HK-2 (cell line): ENCODE results near the gene DPP10.
"Not testable (repeated sequence)": the region's sequence is repeated elsewhere in the genome, so short reads cannot be mapped to it uniquely, and the experiment has no call there.

Source experiments
- DNase-seq: peaks from one replicate; pipeline ENCODE4 v3.0.0-alpha.2; 2018; ENCODE audit not compliant: unreplicated experiment

Gene DPP10

GRCh38 chr2:114442510-114442909 is at the start of gene DPP10:
DPP10 (plus strand) TSS chr2:114442641.
- peak; percentile 28 for DNase-seq

- DNase-seq, result no peak
Measured at GRCh38 chr2:114400890-114401289, 41.6 kb upstream of the DPP10 start.

GRCh38 chr2:114405247-114406116 is 37.0 kb upstream of the DPP10 start:
- DNase-seq, result no peak

- no peak for DNase-seq
Measured at GRCh38 chr2:114406347-114406746, 36.1 kb upstream of the DPP10 start.

- DNase-seq, result not testable (repeated sequence)
Measured at GRCh38 chr2:114407353-114407752, 35.1 kb upstream of the DPP10 start.

GRCh38 chr2:114421781-114422180 is 20.7 kb upstream of the DPP10 start:
- DNase-seq, result no peak

- DNase-seq, result no peak
Measured at GRCh38 chr2:114424699-114425098, 17.7 kb upstream of the DPP10 start.

GRCh38 chr2:114426756-114427155 is 15.7 kb upstream of the DPP10 start:
- no peak for DNase-seq

- DNase-seq, result no peak
Measured at GRCh38 chr2:114436329-114436728, 6.1 kb upstream of the DPP10 start.

- no peak for DNase-seq
Measured at GRCh38 chr2:114446571-114446970, 4.1 kb downstream of the DPP10 start.

- DNase-seq, result no peak
Measured at GRCh38 chr2:114450639-114451038, 8.2 kb downstream of the DPP10 start.

- DNase-seq, result no peak
Measured at GRCh38 chr2:114456566-114456965, 14.1 kb downstream of the DPP10 start.

- DNase-seq, result no peak
Measured at GRCh38 chr2:114457956-114458355, 15.5 kb downstream of the DPP10 start.

- no peak for DNase-seq
Measured at GRCh38 chr2:114461116-114461515, 18.7 kb downstream of the DPP10 start.

GRCh38 chr2:114464961-114465706 is 22.7 kb downstream of the DPP10 start:
- no peak for DNase-seq

GRCh38 chr2:114468343-114468742 is 25.9 kb downstream of the DPP10 start:
- DNase-seq, result no peak

GRCh38 chr2:114472246-114472645 is 29.8 kb downstream of the DPP10 start:
- no peak for DNase-seq

GRCh38 chr2:114472726-114473125 is 30.3 kb downstream of the DPP10 start:
- DNase-seq, result no peak

- no peak for DNase-seq
Measured at GRCh38 chr2:114488841-114489530, 46.5 kb downstream of the DPP10 start.

GRCh38 chr2:114495046-114495445 is 52.6 kb downstream of the DPP10 start:
- no peak for DNase-seq

GRCh38 chr2:114496959-114497358 is 54.5 kb downstream of the DPP10 start:
- no peak for DNase-seq

GRCh38 chr2:114499101-114499500 is 56.7 kb downstream of the DPP10 start:
- no peak for DNase-seq
